Gastrocnemius medialis (tissue), 4 donors: ENCODE measurements around the gene IL3RA.

ENCODE experiments used
- CTCF ChIP-seq, 5 experiments: fragments of 450-650 bp in 3 of 5; fragments of 200-600 bp in 2 of 5; sonication (generic) in 2 of 5; IDR thresholded peaks in 4 of 5; conservative IDR thresholded peaks in 1 of 5; 1 replicate in 4 of 5; 2 replicates in 1 of 5; pipeline ENCODE4 v1.5.1; 2016 to 2019; ENCODE audit warnings: antibody characterized with exemption in 5 of 5, mild to moderate bottlenecking in 3 of 5, moderate library complexity in 3 of 5
- POLR2A ChIP-seq, 2 donors: fragments of 450-650 bp; IDR thresholded peaks; one replicate each; pipeline ENCODE4 v1.6.1; 2017; ENCODE audit warnings: antibody characterized with exemption in 2 of 2, mild to moderate bottlenecking in 2 of 2, moderate library complexity in 2 of 2

- no peak for TF ChIP-seq POLR2A (IDR thresholded peaks at IDR 0.05)
- TF ChIP-seq CTCF (IDR thresholded peaks at IDR 0.05 in 4 of 5, conservative IDR thresholded peaks at IDR 0.05 in 1 of 5) = no peak
These were observed 52.8 kb downstream of the IL3RA start for GRCh38 chrX:1389181-1389992.
